22Rv1 (cell line): ENCODE measurements around the gene ZNF836.
A peak's percentile ranks its signal among the peaks of the same experiment; 100 is the strongest.

Source experiments
- H3K27ac ChIP-seq: fragments of 450-650 bp; 2 replicates; pipeline ENCODE4 v1.5.1; 2017
- ZFX ChIP-seq: fragments of 450-650 bp; IDR thresholded peaks from 2 replicates; pipeline ENCODE4 v1.6.1; 2017; ENCODE audit warnings: antibody characterized with exemption, borderline replicate concordance
- TF ChIP-seq, protein P1 (sequence below): fragments of 450-650 bp; IDR thresholded peaks from 2 replicates; pipeline ENCODE4 v1.5.1; 2017; ENCODE audit warnings: mild to moderate bottlenecking

Gene ZNF836

DNA sequence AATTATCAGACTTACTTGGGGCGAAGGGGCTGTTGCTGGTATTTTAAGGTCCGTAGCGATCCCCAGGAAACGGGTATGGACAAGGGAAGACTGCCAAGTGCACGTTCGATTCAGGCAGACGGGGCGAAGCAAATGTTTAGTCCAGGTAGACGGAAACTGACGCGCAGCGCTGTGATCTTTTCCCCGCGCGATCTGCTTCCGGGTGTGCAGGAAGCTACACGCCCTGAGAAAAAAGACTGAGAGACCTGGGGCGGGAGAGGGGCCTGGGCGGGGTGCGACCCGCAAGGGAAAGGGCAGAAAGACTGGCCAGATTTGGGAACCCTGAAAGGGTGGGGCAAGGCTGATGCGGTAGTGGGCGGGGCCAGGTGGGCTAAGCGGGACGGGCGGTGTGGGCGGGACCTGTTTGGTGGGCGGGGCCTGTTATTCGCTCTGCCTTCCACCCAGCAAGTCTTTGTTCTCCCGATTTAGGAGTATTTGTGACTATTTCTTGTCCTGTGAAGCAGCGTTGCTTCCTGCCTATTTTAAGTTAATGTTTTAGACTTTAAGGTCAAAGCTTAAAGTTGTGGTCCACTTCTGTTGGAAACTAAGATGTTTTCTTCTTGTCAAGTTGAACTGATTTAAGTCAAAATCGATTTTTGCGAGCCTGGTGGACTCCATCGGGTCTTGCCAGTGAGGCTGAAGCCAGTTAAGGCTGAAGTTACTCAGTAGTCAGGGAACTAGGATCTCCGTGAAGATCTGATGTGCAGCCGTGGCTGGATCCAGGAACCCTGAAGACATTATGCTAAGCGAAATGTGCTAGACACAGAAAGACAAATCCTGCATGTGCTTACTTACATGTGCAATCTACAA lies at the start of gene ZNF836:
Gene ZNF836, minus strand, starts transcription at position 301 of the 849 bp plus-strand sequence. CDS start 3,549 bp downstream, outside the sequence.
- H3K27ac ChIP-seq: peak within 1 kb of the TSS; percentile 68
- no peak for TF ChIP-seq ZFX
- TF ChIP-seq, protein P1, sequence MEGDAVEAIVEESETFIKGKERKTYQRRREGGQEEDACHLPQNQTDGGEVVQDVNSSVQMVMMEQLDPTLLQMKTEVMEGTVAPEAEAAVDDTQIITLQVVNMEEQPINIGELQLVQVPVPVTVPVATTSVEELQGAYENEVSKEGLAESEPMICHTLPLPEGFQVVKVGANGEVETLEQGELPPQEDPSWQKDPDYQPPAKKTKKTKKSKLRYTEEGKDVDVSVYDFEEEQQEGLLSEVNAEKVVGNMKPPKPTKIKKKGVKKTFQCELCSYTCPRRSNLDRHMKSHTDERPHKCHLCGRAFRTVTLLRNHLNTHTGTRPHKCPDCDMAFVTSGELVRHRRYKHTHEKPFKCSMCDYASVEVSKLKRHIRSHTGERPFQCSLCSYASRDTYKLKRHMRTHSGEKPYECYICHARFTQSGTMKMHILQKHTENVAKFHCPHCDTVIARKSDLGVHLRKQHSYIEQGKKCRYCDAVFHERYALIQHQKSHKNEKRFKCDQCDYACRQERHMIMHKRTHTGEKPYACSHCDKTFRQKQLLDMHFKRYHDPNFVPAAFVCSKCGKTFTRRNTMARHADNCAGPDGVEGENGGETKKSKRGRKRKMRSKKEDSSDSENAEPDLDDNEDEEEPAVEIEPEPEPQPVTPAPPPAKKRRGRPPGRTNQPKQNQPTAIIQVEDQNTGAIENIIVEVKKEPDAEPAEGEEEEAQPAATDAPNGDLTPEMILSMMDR: no peak

- no peak overlapping the region for H3K27ac ChIP-seq
- no peak for TF ChIP-seq ZFX
- TF ChIP-seq, protein P1: no peak
Measured at GRCh38 chr19:52221031-52221430, 49.6 kb upstream of the ZNF836 start.

DNA sequence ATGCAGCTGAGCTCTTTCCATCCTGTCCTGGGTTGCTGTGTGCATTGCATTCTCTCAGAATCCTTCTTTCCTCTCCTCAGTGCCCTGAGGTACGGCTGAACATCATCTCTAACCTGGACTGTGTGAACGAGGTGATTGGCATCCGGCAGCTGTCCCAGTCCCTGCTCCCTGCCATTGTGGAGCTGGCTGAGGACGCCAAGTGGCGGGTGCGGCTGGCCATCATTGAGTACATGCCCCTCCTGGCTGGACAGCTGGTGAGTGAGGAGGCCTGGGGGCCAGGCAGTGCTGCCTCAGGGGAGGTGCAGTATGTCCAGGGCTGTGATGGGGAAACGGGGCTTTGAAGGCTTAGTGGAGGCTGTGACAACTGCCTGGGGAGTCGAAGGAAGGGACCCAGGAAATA lies 48.2 kb upstream of the ZNF836 start:
- no peak for TF ChIP-seq ZFX
- TF ChIP-seq, protein P1: no peak
- no peak overlapping the region for H3K27ac ChIP-seq

DNA sequence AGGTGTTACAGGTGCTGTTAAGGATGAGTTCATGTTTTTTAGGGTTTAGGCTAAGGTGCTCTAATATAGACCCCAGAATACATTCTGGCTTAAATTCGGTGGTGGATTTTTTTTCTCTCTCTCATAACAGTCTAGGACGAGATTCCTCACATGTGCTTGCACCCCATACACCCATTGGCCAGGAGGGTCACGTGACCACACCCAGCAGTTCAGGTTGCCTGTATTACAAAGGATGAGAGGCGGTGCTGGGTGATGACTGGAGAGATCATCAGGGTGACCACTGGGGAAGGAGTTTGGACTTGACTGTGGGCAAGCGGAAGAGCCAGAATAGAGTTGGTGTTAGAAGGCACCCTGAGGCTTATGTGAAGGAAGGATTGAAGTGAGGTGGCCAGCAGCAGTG lies 46.2 kb upstream of the ZNF836 start:
- no peak overlapping the region for H3K27ac ChIP-seq
- TF ChIP-seq ZFX: no peak
- TF ChIP-seq, protein P1: no peak

DNA sequence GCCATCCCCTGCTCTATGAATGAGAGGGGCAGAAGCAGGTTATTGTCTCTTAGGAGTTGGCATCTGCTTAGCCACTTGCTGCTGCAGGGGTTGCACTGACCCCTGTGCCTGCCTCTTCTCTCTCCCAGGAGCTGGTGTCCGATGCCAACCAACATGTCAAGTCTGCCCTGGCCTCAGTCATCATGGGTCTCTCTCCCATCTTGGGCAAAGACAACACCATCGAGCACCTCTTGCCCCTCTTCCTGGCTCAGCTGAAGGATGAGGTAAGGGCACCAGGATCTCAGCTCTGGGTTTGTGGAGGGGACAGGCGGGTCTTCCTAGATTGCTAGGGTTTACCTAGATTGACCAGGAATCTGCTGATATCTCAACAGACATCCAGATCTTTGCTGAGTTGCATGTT lies 45.0 kb upstream of the ZNF836 start:
- no peak overlapping the region for H3K27ac ChIP-seq
- TF ChIP-seq, protein P1: no peak
- no peak for TF ChIP-seq ZFX

GRCh38 chr19:52214241-52214640 lies 42.8 kb upstream of the ZNF836 start:
- TF ChIP-seq, protein P1: no peak
- TF ChIP-seq ZFX: no peak

DNA sequence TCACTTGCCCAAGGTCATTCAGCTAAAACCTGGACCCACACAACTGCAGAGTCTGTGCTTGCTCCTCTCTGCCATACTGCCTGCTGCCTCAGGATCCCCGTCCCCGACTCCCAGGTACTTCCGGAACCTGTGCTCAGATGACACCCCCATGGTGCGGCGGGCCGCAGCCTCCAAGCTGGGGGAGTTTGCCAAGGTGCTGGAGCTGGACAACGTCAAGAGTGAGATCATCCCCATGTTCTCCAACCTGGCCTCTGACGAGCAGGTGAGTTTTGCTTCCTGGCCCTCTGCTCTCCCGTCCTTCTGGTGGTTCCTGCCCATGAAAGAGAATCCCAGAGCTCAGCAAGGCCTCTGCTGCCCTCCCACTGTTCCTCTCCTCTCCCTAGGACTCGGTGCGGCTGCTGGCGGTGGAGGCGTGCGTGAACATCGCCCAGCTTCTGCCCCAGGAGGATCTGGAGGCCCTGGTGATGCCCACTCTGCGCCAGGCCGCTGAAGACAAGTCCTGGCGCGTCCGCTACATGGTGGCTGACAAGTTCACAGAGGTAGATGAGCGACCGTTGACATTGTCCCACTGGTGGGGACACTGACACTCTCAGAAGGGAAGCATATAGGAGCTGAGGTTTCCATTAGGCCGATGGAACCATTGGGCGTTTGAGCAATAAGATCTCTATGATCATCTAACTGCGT lies 41.3 kb upstream of the ZNF836 start:
- H3K27ac ChIP-seq: no peak overlapping the region
- TF ChIP-seq ZFX: no peak

More at GRCh38 chr19:52214241-52214640, 42.8 kb upstream of the ZNF836 start:
- H3K27ac ChIP-seq: no peak overlapping the region
